ENCODE measurements around the gene SDK1.

DNA sequence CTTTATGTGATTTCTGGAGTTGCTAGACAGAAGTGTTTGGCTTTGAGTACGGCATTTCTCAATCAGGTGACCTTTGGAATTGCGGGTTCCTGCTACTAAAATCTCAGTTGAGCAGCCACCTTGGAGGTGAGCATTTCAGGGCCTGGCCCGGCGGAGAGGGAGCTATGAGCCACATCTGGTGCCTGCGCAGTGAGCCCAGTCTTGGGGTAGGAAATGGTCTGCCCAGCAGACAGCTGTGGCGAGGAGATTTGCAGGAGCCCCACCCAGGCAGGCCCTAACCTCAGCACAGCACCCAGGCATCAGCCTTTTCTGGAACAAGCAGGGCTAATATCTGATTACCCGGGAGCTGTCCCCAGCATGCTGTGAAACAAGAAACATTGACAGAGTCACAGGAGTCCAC, 833.2 kb downstream of the SDK1 start:
- TF ChIP-seq, protein P1, sequence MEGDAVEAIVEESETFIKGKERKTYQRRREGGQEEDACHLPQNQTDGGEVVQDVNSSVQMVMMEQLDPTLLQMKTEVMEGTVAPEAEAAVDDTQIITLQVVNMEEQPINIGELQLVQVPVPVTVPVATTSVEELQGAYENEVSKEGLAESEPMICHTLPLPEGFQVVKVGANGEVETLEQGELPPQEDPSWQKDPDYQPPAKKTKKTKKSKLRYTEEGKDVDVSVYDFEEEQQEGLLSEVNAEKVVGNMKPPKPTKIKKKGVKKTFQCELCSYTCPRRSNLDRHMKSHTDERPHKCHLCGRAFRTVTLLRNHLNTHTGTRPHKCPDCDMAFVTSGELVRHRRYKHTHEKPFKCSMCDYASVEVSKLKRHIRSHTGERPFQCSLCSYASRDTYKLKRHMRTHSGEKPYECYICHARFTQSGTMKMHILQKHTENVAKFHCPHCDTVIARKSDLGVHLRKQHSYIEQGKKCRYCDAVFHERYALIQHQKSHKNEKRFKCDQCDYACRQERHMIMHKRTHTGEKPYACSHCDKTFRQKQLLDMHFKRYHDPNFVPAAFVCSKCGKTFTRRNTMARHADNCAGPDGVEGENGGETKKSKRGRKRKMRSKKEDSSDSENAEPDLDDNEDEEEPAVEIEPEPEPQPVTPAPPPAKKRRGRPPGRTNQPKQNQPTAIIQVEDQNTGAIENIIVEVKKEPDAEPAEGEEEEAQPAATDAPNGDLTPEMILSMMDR (IDR thresholded peaks at IDR 0.05; ENCODE audit: low read depth, low read length, poor library complexity, severe bottlenecking), result no peak
- no peak for TF ChIP-seq EZH2phosphoT487 (IDR thresholded peaks at IDR 0.05; ENCODE audit: borderline replicate concordance, low read length)

Data from DOHH2 (cell line).